Lower leg skin (tissue), 3 donors: ENCODE data around the gene CD81.

Experiments used
- POLR2A ChIP-seq, 2 donors: fragments of 450-650 bp; IDR thresholded peaks; one replicate each; pipeline ENCODE4 v1.6.1; 2016 to 2017; ENCODE audit warnings: antibody characterized with exemption in 2 of 2, mild to moderate bottlenecking in 1 of 2, moderate library complexity in 1 of 2
- TF ChIP-seq, protein P1 (sequence below), 3 donors: fragments of 450-650 bp; IDR thresholded peaks; one replicate each; pipeline ENCODE4 v1.5.1; 2016; ENCODE audit warnings: antibody characterized with exemption in 3 of 3, mild to moderate bottlenecking in 3 of 3, moderate library complexity in 2 of 3

DNA sequence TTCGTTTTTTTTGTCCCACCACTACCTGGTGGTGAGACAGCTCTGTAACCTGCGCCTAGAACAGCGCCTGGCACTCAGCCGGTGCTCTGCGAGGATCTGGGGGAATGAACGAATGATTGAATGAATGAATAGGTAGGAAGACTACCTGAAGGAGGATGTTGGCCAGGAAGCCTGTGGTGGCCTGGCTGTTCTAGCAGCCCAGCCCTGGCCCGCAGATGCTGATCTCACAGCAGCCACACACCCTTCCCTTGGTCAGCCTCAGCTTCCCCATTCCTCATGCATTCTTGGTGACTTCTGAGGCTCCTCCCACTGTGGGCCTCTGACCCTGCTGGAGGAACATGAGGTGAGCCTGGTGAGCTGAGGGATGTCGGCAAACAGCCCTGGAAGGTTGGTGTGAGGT, 63.5 kb downstream of the CD81 start:
- TF ChIP-seq, protein P1, sequence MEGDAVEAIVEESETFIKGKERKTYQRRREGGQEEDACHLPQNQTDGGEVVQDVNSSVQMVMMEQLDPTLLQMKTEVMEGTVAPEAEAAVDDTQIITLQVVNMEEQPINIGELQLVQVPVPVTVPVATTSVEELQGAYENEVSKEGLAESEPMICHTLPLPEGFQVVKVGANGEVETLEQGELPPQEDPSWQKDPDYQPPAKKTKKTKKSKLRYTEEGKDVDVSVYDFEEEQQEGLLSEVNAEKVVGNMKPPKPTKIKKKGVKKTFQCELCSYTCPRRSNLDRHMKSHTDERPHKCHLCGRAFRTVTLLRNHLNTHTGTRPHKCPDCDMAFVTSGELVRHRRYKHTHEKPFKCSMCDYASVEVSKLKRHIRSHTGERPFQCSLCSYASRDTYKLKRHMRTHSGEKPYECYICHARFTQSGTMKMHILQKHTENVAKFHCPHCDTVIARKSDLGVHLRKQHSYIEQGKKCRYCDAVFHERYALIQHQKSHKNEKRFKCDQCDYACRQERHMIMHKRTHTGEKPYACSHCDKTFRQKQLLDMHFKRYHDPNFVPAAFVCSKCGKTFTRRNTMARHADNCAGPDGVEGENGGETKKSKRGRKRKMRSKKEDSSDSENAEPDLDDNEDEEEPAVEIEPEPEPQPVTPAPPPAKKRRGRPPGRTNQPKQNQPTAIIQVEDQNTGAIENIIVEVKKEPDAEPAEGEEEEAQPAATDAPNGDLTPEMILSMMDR (IDR thresholded peaks at IDR 0.05): no peak
- no peak for TF ChIP-seq POLR2A (IDR thresholded peaks at IDR 0.05)
